Parathyroid adenoma (tissue), 2 donors: Measurements from ENCODE around the gene CTBP2.

ENCODE experiments used
- H2AFZ ChIP-seq: fragments of 300-600 bp; sonication (generic); one replicate; pipeline ENCODE4 v1.7.0; 2017; ENCODE audit warnings: antibody characterized with exemption, mild to moderate bottlenecking
- H3K27ac ChIP-seq: fragments of 300-600 bp; sonication (generic); one replicate; pipeline ENCODE4 v1.7.0; 2017
- H3K27me3 ChIP-seq: fragments of 300-600 bp; sonication (generic); one replicate; pipeline ENCODE4 v1.7.0; 2017; ENCODE audit warnings: low read length; ENCODE audit not compliant: control insufficient read depth, insufficient read depth
- H3K36me3 ChIP-seq: fragments of 300-600 bp; sonication (generic); one replicate; pipeline ENCODE4 v1.7.0; 2017; ENCODE audit warnings: low read length; ENCODE audit not compliant: control insufficient read depth, insufficient read depth
- H3K4me1 ChIP-seq: fragments of 300-600 bp; sonication (generic); one replicate; pipeline ENCODE4 v1.7.0; 2017; ENCODE audit warnings: control low read depth
- H3K4me2 ChIP-seq: fragments of 300-600 bp; sonication (generic); one replicate; pipeline ENCODE4 v1.7.0; 2017; ENCODE audit warnings: low read length
- H3K4me3 ChIP-seq: fragments of 300-600 bp; sonication (generic); one replicate; pipeline ENCODE4 v1.7.0; 2017; ENCODE audit warnings: low read depth, low read length
- H3K79me2 ChIP-seq: fragments of 300-600 bp; sonication (generic); one replicate; pipeline ENCODE4 v1.7.0; 2017; ENCODE audit warnings: control low read depth
- H3K9ac ChIP-seq: fragments of 300-600 bp; sonication (generic); one replicate; pipeline ENCODE4 v1.7.0; 2017; ENCODE audit warnings: mild to moderate bottlenecking
- H3K9me3 ChIP-seq: fragments of 300-600 bp; sonication (generic); one replicate; pipeline ENCODE4 v1.7.0; 2017; ENCODE audit warnings: low read length; ENCODE audit not compliant: control insufficient read depth
- CTCF ChIP-seq: fragments of 300-600 bp; sonication (generic); IDR thresholded peaks from one replicate; pipeline ENCODE4 v1.7.0; 2017; ENCODE audit warnings: antibody characterized with exemption, mild to moderate bottlenecking
- donor health status: primary hyperparathyroidism.

The CTBP2 gene

DNA sequence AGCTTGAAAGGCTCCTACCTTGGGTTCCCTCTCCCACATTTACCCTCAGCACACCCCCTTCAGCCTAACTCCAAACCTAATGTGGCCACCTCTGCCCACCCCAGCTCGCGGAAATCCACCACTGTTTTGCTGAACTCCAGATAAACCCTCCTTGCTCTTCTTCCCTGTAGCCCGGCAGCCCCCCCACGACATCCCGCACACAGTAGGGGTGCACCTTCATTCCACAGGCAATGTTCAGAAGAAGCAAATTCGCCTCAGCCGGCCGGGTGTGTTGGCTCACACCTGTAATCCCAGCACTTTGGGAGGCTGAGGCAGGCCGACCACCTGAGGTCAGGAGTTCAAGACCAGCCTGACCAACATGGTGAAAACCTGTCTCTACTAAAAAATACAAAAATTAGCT is 17.4 kb downstream of the CTBP2 start:
- Histone ChIP-seq H3K4me3 (no peak overlapping the region), H3K27me3 (no peaks in the 10 kb centered on the region), H3K4me2 (no peak overlapping the region), H3K9me3 (no peaks in the 10 kb centered on the region), H3K36me3 (no peaks in the 10 kb centered on the region), H3K79me2 (peaks cover 63% of the 10 kb centered on the region), H2AFZ (no peak overlapping the region), H3K9ac (no peak overlapping the region), H3K4me1 (no peaks in the 10 kb centered on the region), H3K27ac (no peak overlapping the region)
- TF ChIP-seq CTCF, result no peak

DNA sequence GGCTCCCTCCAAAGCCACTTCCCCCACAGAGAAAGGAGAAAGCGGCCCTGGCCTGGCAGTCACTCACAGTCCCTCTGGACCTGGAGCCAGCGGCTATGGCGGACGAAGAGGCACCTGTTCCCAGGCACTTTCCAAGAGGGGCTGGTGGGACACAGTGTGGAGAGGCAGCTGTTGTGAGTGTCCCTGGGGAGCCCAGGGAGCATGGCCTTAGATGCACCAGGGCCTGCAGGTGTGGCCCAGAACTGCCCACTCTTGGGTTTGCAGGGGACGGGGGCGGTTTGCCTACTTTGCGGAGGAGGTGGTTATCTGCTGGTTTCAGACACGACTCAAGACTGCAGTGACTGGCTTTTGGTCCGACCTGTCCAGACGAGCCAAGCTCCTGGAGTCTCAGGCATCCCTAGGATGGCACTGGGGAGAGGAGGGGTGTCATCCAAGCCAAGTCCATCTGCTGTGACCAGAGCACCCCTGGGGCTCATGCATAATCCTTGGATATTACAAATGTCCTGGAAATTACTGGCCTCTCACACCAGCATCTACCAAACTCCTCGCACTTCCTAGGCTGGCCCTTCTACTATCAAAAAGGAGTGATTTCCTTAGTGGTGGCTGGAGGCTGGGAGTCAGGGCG is 18.4 kb downstream of the CTBP2 start:
- no peak overlapping the region for H3K9ac ChIP-seq
- no peaks in the 10 kb centered on the region for H3K4me1 ChIP-seq
- no peak overlapping the region for H3K4me3 ChIP-seq
- peaks cover 62% of the 10 kb centered on the region for H3K79me2 ChIP-seq
- TF ChIP-seq CTCF, result no peak
- no peak overlapping the region for H3K27ac ChIP-seq
- H3K36me3 ChIP-seq, result no peaks in the 10 kb centered on the region
- H3K27me3 ChIP-seq, result no peaks in the 10 kb centered on the region
- H3K9me3 ChIP-seq, result no peaks in the 10 kb centered on the region
- no peak overlapping the region for H2AFZ ChIP-seq
- no peak overlapping the region for H3K4me2 ChIP-seq

DNA sequence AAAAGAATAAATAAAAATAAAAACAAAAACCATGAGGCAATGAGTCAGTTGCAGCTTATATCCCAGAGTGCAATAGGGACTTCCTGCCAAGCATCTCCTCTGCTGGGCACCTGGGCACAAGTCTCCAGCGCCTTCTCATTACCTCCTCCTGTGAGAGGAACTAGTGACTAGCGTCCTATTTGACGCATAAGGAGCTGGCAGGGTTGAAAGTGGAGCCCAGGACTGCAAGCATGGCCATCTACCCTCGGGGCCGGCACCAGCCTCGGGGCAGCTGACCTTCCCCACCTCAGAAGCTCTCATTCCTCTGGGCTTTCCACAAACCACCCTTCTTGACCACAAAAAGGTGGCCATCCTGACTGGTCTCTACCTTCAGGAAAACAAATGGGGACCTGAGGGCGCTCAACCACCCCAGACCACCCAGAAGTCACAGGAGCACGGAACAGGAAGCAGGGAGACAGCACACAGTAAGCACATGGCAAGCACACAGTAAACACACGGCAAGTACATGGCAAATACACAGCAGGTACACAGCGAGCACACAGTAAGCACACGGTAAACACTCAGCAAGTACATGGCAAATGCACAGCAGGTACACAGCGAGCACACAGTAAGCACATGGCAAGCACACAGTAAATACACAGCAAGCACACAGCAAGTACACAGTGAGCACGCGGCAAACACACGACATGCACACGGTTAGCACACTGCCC is 19.1 kb downstream of the CTBP2 start:
- TF ChIP-seq CTCF, result no peak
- H3K9me3 ChIP-seq, result no peaks in the 10 kb centered on the region
- H3K4me3 ChIP-seq, result no peak overlapping the region
- H3K9ac ChIP-seq, result no peak overlapping the region
- H2AFZ ChIP-seq, result no peak overlapping the region
- H3K79me2 ChIP-seq, result peaks cover 60% of the 10 kb centered on the region
- no peak overlapping the region for H3K4me2 ChIP-seq
- no peaks in the 10 kb centered on the region for H3K36me3 ChIP-seq
- no peaks in the 10 kb centered on the region for H3K27me3 ChIP-seq
- H3K27ac ChIP-seq, result no peak overlapping the region
- H3K4me1 ChIP-seq, result no peaks in the 10 kb centered on the region

DNA sequence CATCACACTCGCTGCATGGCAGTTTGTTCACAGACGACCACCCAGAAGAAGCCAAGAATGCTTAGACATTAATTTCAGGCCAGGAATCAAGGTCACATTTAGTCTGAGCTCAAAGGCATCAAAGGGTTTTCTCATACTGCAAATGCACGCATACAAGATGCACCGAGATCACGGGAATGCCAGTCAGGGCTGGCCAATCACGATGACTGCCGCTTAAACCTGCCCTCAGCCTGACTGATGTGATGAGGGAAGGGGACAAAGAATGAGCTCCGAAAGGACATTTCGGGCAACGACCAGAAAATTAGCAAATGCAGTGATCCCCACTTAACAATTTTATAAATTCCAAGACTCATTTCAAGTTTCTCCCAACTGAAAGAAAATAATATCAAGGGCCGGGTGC is 20.2 kb downstream of the CTBP2 start:
- H3K4me3 ChIP-seq, result no peak overlapping the region
- no peaks in the 10 kb centered on the region for H3K36me3 ChIP-seq
- no peaks in the 10 kb centered on the region for H3K4me1 ChIP-seq
- H3K27ac ChIP-seq, result no peak overlapping the region
- no peaks in the 10 kb centered on the region for H3K9me3 ChIP-seq
- H3K4me2 ChIP-seq, result no peak overlapping the region
- H3K79me2 ChIP-seq, result peaks cover 62% of the 10 kb centered on the region
- H3K27me3 ChIP-seq, result no peaks in the 10 kb centered on the region
- TF ChIP-seq CTCF, result no peak
- H3K9ac ChIP-seq, result no peak overlapping the region
- H2AFZ ChIP-seq, result no peak overlapping the region
